Thymus (tissue), 14 donors: ENCODE results near the gene PRR9. TPM values are rescaled to one million over a fixed set of nuclear protein-coding genes. Genes with fewer than 3 reads are reported as not detected.
"Not testable (repeated sequence)": the region's sequence is repeated elsewhere in the genome, so short reads cannot be mapped to it uniquely, and the experiment has no call there.

Source experiments
- DNase-seq, 9 donors: peaks; one replicate each; pipeline ENCODE4 v3.0.0-alpha.2; 2013; ENCODE audit warnings: low spot score in 9 of 9, low read depth in 6 of 9, missing footprints in 1 of 9
- H3K27ac ChIP-seq, 2 donors: one replicate each; pipeline ENCODE4 v1.5.1; 2013; ENCODE audit warnings: control low read depth in 1 of 2, low read depth in 1 of 2, low read length in 1 of 2, mild to moderate bottlenecking in 1 of 2, moderate library complexity in 1 of 2
- H3K27me3 ChIP-seq, 2 donors: one replicate each; pipeline ENCODE4 v1.5.1; 2013; ENCODE audit warnings: low read length in 1 of 2; ENCODE audit not compliant: control insufficient read depth in 2 of 2, insufficient read depth in 1 of 2
- H3K36me3 ChIP-seq, 2 donors: one replicate each; pipeline ENCODE4 v1.5.1; 2013; ENCODE audit warnings: low read length in 1 of 2, mild to moderate bottlenecking in 1 of 2, moderate library complexity in 1 of 2; ENCODE audit not compliant: control insufficient read depth in 2 of 2, insufficient read depth in 2 of 2
- H3K4me1 ChIP-seq, 2 donors: one replicate each; pipeline ENCODE4 v1.5.1; 2013; ENCODE audit warnings: low read length in 2 of 2; ENCODE audit not compliant: control insufficient read depth in 2 of 2, insufficient read depth in 2 of 2
- H3K4me3 ChIP-seq, 2 donors: one replicate each; pipeline ENCODE4 v1.5.1; 2013; ENCODE audit warnings: low read length in 2 of 2, control low read depth in 1 of 2, mild to moderate bottlenecking in 1 of 2
- H3K9me3 ChIP-seq, 2 donors: one replicate each; pipeline ENCODE4 v1.5.1; 2013; ENCODE audit warnings: low read length in 1 of 2, mild to moderate bottlenecking in 1 of 2; ENCODE audit not compliant: control insufficient read depth in 2 of 2, insufficient read depth in 1 of 2
- WGBS: extraction: QIAGEN DNeasy Blood & Tissue Kit; methylation state at CpG from one replicate; pipeline ENCODE4 v1.1.7; 2013; 5-methylcytosine and 5-hydroxymethylcytosine counted together
- long read RNA-seq, 10 donors: transcript quantifications; one replicate each; lab custom pipeline, GENCODE V29; 2026
- polyA plus RNA-seq: library from polyadenylated mRNA; stranded (reverse); fragments of 200-250 nt; gene quantifications from one replicate; pipeline ENCODE4 v1.2.3, GENCODE V29; 2013
- total RNA-seq: library from RNA; stranded (reverse); fragments of 120-200 nt; gene quantifications from one replicate; pipeline ENCODE4 v1.2.4, GENCODE V29; 2013
- donor health status: healthy.

PRR9 gene, protein sequence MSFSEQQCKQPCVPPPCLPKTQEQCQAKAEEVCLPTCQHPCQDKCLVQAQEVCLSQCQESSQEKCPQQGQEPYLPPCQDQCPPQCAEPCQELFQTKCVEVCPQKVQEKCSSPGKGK
- total RNA-seq, result 0.33 TPM
- 3.1 TPM for polyA plus RNA-seq
- long read RNA-seq, donor 1, result 0 reads
- long read RNA-seq, donor 2, result 0 reads
- long read RNA-seq, donor 3, partial matches to known transcripts, result 0 of 1 reads
- long read RNA-seq, donor 3, other reads (novel, unspliced or antisense), result 0 of 1 reads
- long read RNA-seq, donor 4, result 0 reads
- long read RNA-seq, donor 5, result 0 reads
- long read RNA-seq, donor 6, result 0 reads
- long read RNA-seq, donor 7, result 0 reads
- long read RNA-seq, donor 8, result 0 reads
- long read RNA-seq, donor 9, result 0 reads
- long read RNA-seq, donor 10, result 0 reads

DNA sequence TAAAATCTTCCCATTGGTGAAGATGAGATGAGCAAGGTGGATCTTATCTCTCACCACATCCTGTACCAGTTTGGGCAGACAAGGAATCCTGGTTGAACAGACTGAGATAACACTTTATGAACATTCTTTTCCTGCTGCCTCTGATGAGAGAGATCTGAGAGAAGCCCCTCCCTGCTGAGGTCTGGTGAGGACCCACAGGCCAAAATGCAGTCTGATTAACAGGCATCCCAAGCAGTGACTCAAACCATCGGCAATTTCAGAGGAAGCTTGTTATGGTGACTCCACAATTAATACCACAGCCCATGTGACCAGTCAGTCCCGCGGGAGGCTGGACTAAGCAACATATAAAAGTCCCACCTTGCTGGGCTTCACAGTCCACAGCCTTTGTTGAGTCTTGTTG lies at the start of gene PRR9:
TSS of gene PRR9 (plus strand) at position 373 of the 400 bp plus-strand sequence. CDS start 561 bp downstream, outside the sequence.
- no peaks in the 10 kb centered on the region for H3K36me3 ChIP-seq
- no peak within 1 kb of the TSS for H3K27ac ChIP-seq
- DNase-seq, result no peak
- H3K9me3 ChIP-seq, result no peaks in the 10 kb centered on the region
- H3K27me3 ChIP-seq, result no peaks in the 10 kb centered on the region
- no peak within 1 kb of the TSS for H3K4me3 ChIP-seq
- 72% methylated on average over 3 of the region's 3 CpGs for WGBS
- no peaks in the 10 kb centered on the region for H3K4me1 ChIP-seq

DNA sequence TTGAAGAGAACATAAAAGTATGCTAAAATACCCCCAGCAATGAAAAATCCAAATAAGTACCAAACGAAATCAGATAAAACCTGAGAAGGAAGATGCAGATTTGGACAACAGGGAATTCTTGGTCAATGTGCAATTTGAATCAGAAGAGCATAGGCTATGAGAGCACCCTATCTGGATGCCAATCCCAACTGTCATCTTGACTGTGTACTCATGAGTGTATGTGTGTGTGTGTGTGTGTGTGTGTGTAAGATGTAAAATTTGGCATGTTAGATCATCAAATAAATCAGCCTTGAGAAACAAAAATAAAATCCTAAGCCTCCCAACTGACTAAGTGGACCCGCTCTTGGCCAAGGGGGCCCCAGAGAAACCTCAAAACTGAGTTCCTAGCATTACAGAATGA lies 48.7 kb upstream of the PRR9 start:
- Histone ChIP-seq H3K36me3 (no peaks in the 10 kb centered on the region), H3K27ac (no peak overlapping the region), H3K27me3 (no peaks in the 10 kb centered on the region), H3K4me3 (no peak overlapping the region), H3K9me3 (no peaks in the 10 kb centered on the region), H3K4me1 (no peaks in the 10 kb centered on the region)
- 92% methylated on average over 2 of the region's 2 CpGs for WGBS
- no peak for DNase-seq

- Histone ChIP-seq H3K4me1 (no peaks in the 10 kb centered on the region), H3K27me3 (no peaks in the 10 kb centered on the region), H3K27ac (no peak overlapping the region), H3K9me3 (no peaks in the 10 kb centered on the region), H3K36me3 (no peaks in the 10 kb centered on the region), H3K4me3 (no peak overlapping the region)
- no peak for DNase-seq
These were observed 42.8 kb upstream of the PRR9 start for GRCh38 chr1:153174624-153175023.

GRCh38 chr1:153178922-153179321 lies 38.5 kb upstream of the PRR9 start:
- DNase-seq, result no peak
- Histone ChIP-seq H3K9me3 (no peaks in the 10 kb centered on the region), H3K27me3 (no peaks in the 10 kb centered on the region), H3K27ac (no peak overlapping the region), H3K4me3 (no peak overlapping the region), H3K36me3 (no peaks in the 10 kb centered on the region), H3K4me1 (no peaks in the 10 kb centered on the region)

- no peaks in the 10 kb centered on the region for H3K4me1 ChIP-seq
- no peaks in the 10 kb centered on the region for H3K27me3 ChIP-seq
- DNase-seq, result no peak
- no peaks in the 10 kb centered on the region for H3K36me3 ChIP-seq
- no peak overlapping the region for H3K27ac ChIP-seq
- H3K4me3 ChIP-seq, result no peak overlapping the region
- no peaks in the 10 kb centered on the region for H3K9me3 ChIP-seq
- WGBS, result 81% methylated on average over 4 of the region's 4 CpGs
These were observed 36.8 kb upstream of the PRR9 start for GRCh38 chr1:153180556-153180955.

- H3K9me3 ChIP-seq, H3K36me3 ChIP-seq, H3K27ac ChIP-seq, H3K4me1 ChIP-seq, DNase-seq, H3K27me3 ChIP-seq, H3K4me3 ChIP-seq: not testable (repeated sequence)
- WGBS, result 73% methylated on average over 4 of the region's 4 CpGs
These were observed 29.1 kb upstream of the PRR9 start for GRCh38 chr1:153188301-153188700.

- no peak overlapping the region for H3K27ac ChIP-seq
- peaks cover 0 to 2% of the 10 kb centered on the region in 2 donors for H3K27me3 ChIP-seq
- no peaks in the 10 kb centered on the region for H3K9me3 ChIP-seq
- no peaks in the 10 kb centered on the region for H3K4me1 ChIP-seq
- H3K36me3 ChIP-seq, result no peaks in the 10 kb centered on the region
- H3K4me3 ChIP-seq, result no peak overlapping the region
- DNase-seq, result no peak
- 21% methylated on average over 3 of the region's 3 CpGs for WGBS
These were observed 27.0 kb upstream of the PRR9 start for GRCh38 chr1:153190373-153190772.

DNA sequence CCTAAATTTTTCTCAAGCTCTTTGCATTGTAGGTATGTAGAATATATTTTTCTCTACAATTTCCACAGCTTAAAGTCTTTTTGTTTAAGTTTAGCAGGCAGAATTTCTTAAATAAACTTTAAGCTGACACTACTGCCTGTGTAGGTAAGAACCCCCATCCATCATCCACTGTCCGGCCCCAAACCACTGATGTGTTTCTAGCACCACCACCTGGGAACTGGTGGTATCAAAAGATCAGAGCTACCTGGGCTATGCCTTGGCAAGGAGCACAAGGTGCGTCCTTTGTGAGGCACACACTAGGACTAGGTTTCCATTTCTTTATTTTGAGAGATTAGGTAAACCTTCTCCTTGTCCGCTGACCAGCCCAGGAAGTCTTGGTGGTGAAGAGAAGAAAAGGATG lies 24.7 kb upstream of the PRR9 start:
- Histone ChIP-seq H3K36me3 (no peaks in the 10 kb centered on the region), H3K27ac (no peak overlapping the region), H3K4me1 (no peaks in the 10 kb centered on the region), H3K4me3 (no peak overlapping the region), H3K9me3 (no peaks in the 10 kb centered on the region), H3K27me3 (peaks cover 0 to 2% of the 10 kb centered on the region in 2 donors)
- 53% methylated on average over 3 of the region's 3 CpGs for WGBS
- no peak for DNase-seq

DNA sequence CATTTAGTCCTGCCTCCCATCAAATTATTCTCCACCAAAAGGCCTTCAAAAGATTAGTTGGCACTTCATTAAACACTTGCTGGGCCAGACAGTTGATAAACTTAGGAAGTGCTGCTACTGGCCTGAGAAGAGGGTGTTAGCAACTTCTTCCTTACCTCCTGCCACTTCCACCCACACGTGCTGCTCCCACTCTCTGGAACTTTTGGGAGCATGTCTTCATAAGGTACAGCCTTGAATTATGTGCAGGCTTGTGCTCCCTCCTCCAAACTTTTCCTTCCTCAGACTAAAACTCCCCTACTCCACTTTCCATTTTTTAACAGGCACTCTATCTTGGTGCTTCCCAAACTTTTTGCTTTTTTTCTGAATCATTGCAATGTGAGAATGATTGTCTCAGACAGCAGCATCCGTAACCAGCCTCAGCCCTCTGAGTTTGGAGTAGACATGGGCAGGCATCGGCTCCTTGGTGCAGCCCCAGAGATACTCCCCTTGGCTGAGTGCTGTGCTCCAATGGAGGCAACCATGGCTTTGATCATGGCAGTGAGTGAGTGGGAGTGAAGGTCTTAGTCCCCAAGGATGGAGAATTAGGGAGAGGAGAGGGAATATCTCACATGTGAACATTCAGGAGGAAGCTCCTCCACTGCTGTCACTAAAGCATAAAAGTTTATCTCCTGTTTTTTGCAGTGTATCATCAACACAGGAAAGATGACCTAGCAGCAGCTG lies 22.9 kb upstream of the PRR9 start:
- 74% methylated on average over 3 of the region's 3 CpGs for WGBS
- no peak overlapping the region for H3K27ac ChIP-seq
- no peaks in the 10 kb centered on the region for H3K4me1 ChIP-seq

More for the DNA sequence above, 22.9 kb upstream of the PRR9 start:
- H3K27me3 ChIP-seq, result peaks cover 0 to 2% of the 10 kb centered on the region in 2 donors
- no peaks in the 10 kb centered on the region for H3K9me3 ChIP-seq
- H3K36me3 ChIP-seq, result no peaks in the 10 kb centered on the region
- no peak overlapping the region for H3K4me3 ChIP-seq
- no peak for DNase-seq
